B cell (primary cell): ENCODE measurements around the gene KRTAP5-8. TPM values are rescaled to one million over a fixed set of nuclear protein-coding genes. Genes with fewer than 3 reads are reported as not detected.

Experiments
- ATAC-seq: fragments of 200-7000 bp; cut with Tn5 transposase; one replicate; pipeline ENCODE4 v1.10.0; 2021; ENCODE audit warnings: low read depth, mild to moderate bottlenecking, moderate number of reproducible peaks, moderate library complexity
- CTCF ChIA-PET: fragments of 350-600 bp; sonication (Branson Sonifier 250); formaldehyde crosslinking; loops from one replicate; lab custom pipeline; 2021; ENCODE audit warnings: antibody characterized with exemption, inconsistent platforms; lab: Charles Lee
- POLR2A ChIA-PET: fragments of 350-600 bp; sonication (Branson Sonifier 250); formaldehyde crosslinking; loops from one replicate; lab custom pipeline; 2021; ENCODE audit warnings: antibody characterized with exemption; lab: Charles Lee
- DNase-seq: peaks from one replicate; pipeline ENCODE4 v3.0.0; 2013
- H2AFZ ChIP-seq: 2 replicates; pipeline ENCODE4 v1.6.1; 2012; ENCODE audit warnings: mild to moderate bottlenecking, low read depth, low read length; ENCODE audit not compliant: insufficient read depth, poor library complexity, severe bottlenecking
- H3K27ac ChIP-seq, 2 donors: 1 replicate in 1 of 2; 2 replicates in 1 of 2; pipeline ENCODE4 v1.5.1; 2012 to 2013; ENCODE audit warnings: low read length in 2 of 2, mild to moderate bottlenecking in 2 of 2, moderate library complexity in 1 of 2
- H3K27me3 ChIP-seq, 4 experiments: fragments of 200-600 bp in 1 of 4; sonication (generic) in 1 of 4; replicated peaks in 1 of 4; 1 replicate in 2 of 4; 2 replicates in 2 of 4; pipeline versions ENCODE4 v1.6.1 to v1.7.0; 2013 to 2016; ENCODE audit warnings: low read length in 3 of 4, mild to moderate bottlenecking in 2 of 4, mixed read lengths in 1 of 4, moderate library complexity in 1 of 4; ENCODE audit not compliant: insufficient read depth in 4 of 4, control insufficient read depth in 3 of 4; ENCODE audit errors: control extremely low read depth in 1 of 4
- H3K36me3 ChIP-seq, 2 experiments: replicated peaks in 1 of 2; 1 replicate in 1 of 2; 2 replicates in 1 of 2; pipeline versions ENCODE4 v1.6.1 to v1.7.1; 2013; ENCODE audit warnings: low read length in 1 of 2; ENCODE audit not compliant: insufficient read depth in 2 of 2, control insufficient read depth in 1 of 2; ENCODE audit errors: control extremely low read depth in 1 of 2, extremely low read depth in 1 of 2
- H3K4me1 ChIP-seq, 2 donors: fragments of 200-600 bp in 1 of 2; sonication (generic) in 1 of 2; 1 replicate in 1 of 2; 2 replicates in 1 of 2; pipeline versions ENCODE4 v1.5.1 to v1.6.1; 2013 to 2017; ENCODE audit warnings: low read length in 2 of 2; ENCODE audit not compliant: control insufficient read depth in 2 of 2, insufficient read depth in 2 of 2
- H3K4me2 ChIP-seq: replicated peaks from 2 replicates; pipeline ENCODE3; 2012; ENCODE audit warnings: mild to moderate bottlenecking, low read depth, low read length; ENCODE audit not compliant: poor library complexity, severe bottlenecking
- H3K4me3 ChIP-seq, 5 experiments: fragments of 200-600 bp in 1 of 5; sonication (generic) in 1 of 5; 1 replicate in 3 of 5; 2 replicates in 2 of 5; pipeline versions ENCODE4 v1.5.1 to v1.7.0; 2011 to 2016; ENCODE audit warnings: low read length in 4 of 5, mild to moderate bottlenecking in 4 of 5, low read depth in 2 of 5, control low read depth in 1 of 5, moderate library complexity in 1 of 5; ENCODE audit not compliant: insufficient read depth in 1 of 5; ENCODE audit errors: control extremely low read depth in 1 of 5, extremely low read depth in 1 of 5
- H3K79me2 ChIP-seq: fragments of 200-600 bp; sonication (generic); one replicate; pipeline ENCODE4 v1.6.0; 2016; ENCODE audit warnings: low read length; ENCODE audit not compliant: control insufficient read depth, insufficient read depth
- H3K9ac ChIP-seq: fragments of 200-600 bp; sonication (generic); 2 replicates; pipeline ENCODE4 v1.6.1; 2017; ENCODE audit warnings: mild to moderate bottlenecking, low read length, moderate library complexity
- H3K9me3 ChIP-seq, 3 donors: one replicate each; pipeline versions ENCODE4 v1.6.1 to v1.7.1; 2013; ENCODE audit warnings: low read length in 2 of 3; ENCODE audit not compliant: control insufficient read depth in 2 of 3, insufficient read depth in 1 of 3; ENCODE audit errors: control extremely low read depth in 1 of 3
- H4K20me1 ChIP-seq: 2 replicates; pipeline ENCODE4 v1.6.0; 2012; ENCODE audit warnings: mild to moderate bottlenecking, low read length; ENCODE audit not compliant: insufficient read depth, control insufficient read depth, poor library complexity, severe bottlenecking
- H3K27ac Mint-ChIP-seq: one replicate; pipeline ENCODE4 v1.8.0; 2021; ENCODE audit warnings: mixed read lengths
- H3K27me3 Mint-ChIP-seq: one replicate; pipeline ENCODE4 v1.8.0; 2021; ENCODE audit warnings: mixed read lengths
- H3K4me1 Mint-ChIP-seq: one replicate; pipeline ENCODE4 v1.8.0; 2021; ENCODE audit warnings: mixed read lengths
- H3K4me3 Mint-ChIP-seq: one replicate; pipeline ENCODE4 v1.8.0; 2021; ENCODE audit warnings: mixed read lengths
- H3K9me3 Mint-ChIP-seq: one replicate; pipeline ENCODE4 v1.8.0; 2022; ENCODE audit warnings: mixed read lengths; ENCODE audit not compliant: insufficient read depth
- EZH2 ChIP-seq: IDR thresholded peaks from 2 replicates; pipeline ENCODE4 v1.6.1; 2012; ENCODE audit warnings: borderline replicate concordance, low read depth, mild to moderate bottlenecking, moderate library complexity, low read length; ENCODE audit not compliant: insufficient read depth, poor library complexity, severe bottlenecking
- WGBS: methylation state at CpG from one replicate; pipeline ENCODE4 v1.1.5; 2013; ENCODE audit warnings: missing lambda C conversion rate; ENCODE audit not compliant: insufficient coverage; 5-methylcytosine and 5-hydroxymethylcytosine counted together
- intact Hi-C: fragments of 100-400 bp; cut with micrococcal nuclease; formaldehyde crosslinking; loops from one replicate; pipeline ENCODE4 v1.10.0; 2022
- polyA plus RNA-seq: library from polyadenylated mRNA; depleted of rRNA; stranded (reverse); fragments of >200 nt; gene quantifications from 2 replicates; pipeline ENCODE4 v1.2.3, GENCODE V29; 2012
- total RNA-seq, 2 donors: library from RNA; stranded (reverse); fragments of 120-200 nt in 1 of 2; gene quantifications; 1 replicate in 1 of 2; 2 replicates in 1 of 2; pipeline versions ENCODE4 v1.2.3 to v1.2.4, GENCODE V29; 2013 to 2022
- TF ChIP-seq, protein P1 (sequence below): fragments of 200-600 bp; IDR thresholded peaks from one replicate; pipeline ENCODE4 v1.8.0; 2022; ENCODE audit warnings: antibody characterized with exemption, mild to moderate bottlenecking

The KRTAP5-8 gene
- total and polyA plus RNA-seq, 2 donors (not counting 1 experiment from before 2014, with no cell fraction given): 0.10 to 0.49 TPM

DNA sequence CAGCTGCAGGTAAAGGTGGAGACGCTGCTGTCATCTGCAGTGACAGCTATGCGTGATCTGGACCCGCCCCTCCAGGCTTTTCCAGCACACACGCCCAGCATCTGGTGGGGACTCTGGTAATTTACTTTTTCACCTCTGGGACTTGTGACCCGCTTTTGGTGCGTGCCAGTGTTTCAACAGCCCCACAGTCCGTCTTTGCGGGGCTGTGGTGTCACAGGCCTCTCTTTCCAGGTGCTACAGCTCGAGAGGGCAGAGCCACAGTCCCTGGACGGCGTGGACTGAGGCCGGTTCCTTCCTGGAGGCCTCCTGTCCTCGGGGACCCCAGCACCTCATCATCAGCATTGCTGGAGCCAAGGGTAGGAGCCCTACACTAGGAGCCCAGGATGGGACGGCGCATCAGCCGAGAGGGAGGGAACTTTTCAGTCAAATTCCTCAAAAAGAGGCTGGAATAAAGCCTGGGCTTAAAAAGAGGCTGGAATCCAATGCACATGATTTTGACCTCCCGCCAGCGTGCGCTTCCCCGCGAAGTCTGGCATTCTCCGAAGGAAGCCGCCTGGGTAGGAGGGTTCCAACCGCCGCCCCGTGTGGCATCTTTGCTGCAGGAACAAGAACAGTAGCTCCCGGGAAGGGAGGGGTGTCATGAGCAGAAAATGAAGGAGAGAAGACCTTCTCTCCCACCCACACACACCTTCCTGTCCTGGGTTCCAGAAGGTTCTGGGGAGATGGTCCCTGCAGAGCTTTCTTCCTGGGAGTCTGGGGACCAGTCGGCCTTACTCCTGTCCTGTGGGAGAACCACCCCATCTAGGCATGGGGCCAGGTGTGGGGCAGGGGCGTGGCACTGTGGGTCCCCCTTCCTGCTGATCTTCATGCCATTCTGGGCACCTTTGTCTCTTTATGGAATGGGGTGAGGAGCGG lies 36.5 kb upstream of the KRTAP5-8 start:
- no peaks in the 10 kb centered on the region for H3K27me3 Mint-ChIP-seq
- Histone ChIP-seq H3K4me1 (no peaks in the 10 kb centered on the region), H4K20me1 (peaks cover 3% of the 10 kb centered on the region), H3K36me3 (peaks cover 0 to 70% of the 10 kb centered on the region in 2 experiments), H3K9ac (no peak overlapping the region), H3K27ac (no peak overlapping the region), H3K9me3 (peaks cover 0 to 6% (median 0%) of the 10 kb centered on the region in 3 donors), H2AFZ (no peak overlapping the region), H3K79me2 (no peaks in the 10 kb centered on the region), H3K4me2 (no peak overlapping the region), H3K4me3 (no peak overlapping the region), H3K27me3 (no peaks in the 10 kb centered on the region)
- WGBS: 95% methylated on average over 25 of the region's 30 CpGs
- TF ChIP-seq EZH2: no peak
- TF ChIP-seq, protein P1, sequence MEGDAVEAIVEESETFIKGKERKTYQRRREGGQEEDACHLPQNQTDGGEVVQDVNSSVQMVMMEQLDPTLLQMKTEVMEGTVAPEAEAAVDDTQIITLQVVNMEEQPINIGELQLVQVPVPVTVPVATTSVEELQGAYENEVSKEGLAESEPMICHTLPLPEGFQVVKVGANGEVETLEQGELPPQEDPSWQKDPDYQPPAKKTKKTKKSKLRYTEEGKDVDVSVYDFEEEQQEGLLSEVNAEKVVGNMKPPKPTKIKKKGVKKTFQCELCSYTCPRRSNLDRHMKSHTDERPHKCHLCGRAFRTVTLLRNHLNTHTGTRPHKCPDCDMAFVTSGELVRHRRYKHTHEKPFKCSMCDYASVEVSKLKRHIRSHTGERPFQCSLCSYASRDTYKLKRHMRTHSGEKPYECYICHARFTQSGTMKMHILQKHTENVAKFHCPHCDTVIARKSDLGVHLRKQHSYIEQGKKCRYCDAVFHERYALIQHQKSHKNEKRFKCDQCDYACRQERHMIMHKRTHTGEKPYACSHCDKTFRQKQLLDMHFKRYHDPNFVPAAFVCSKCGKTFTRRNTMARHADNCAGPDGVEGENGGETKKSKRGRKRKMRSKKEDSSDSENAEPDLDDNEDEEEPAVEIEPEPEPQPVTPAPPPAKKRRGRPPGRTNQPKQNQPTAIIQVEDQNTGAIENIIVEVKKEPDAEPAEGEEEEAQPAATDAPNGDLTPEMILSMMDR: no peak
- no peaks in the 10 kb centered on the region for H3K9me3 Mint-ChIP-seq
- POLR2A ChIA-PET: interaction anchor here (0.6 kb wide), 1 partner anchor 305 kb away, joined by 8 read pairs; no protein-coding TSS in a partner anchor
- intact Hi-C loops: no loop called here
- peaks cover 2% of the 10 kb centered on the region for H3K4me1 Mint-ChIP-seq
- no peak overlapping the region for H3K27ac Mint-ChIP-seq
- ATAC-seq (no peak), DNase-seq (no peak)
- no peak overlapping the region for H3K4me3 Mint-ChIP-seq
- CTCF ChIA-PET: no interaction called here

DNA sequence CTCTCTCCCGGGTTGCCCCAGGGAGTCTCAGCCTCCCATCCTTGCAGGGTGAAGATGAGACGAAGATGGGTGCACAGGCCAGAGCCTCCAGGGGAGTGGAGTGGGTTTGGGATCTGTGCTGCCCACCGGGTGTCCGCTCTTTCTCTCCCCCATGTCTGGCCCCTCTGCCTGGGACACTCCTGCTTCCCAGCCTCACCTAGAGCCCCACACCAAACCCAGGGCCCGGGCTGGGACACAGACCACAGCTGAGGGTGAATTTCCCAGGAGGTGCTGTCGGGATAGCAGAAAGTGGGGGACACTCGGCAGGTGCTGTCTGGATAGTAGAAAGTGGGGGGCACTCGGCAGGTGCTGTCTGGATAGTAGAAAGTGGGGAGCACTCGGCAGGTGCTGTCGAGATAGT lies 35.8 kb upstream of the KRTAP5-8 start:
- no peak overlapping the region for H3K4me3 Mint-ChIP-seq
- no peak overlapping the region for H3K4me2 ChIP-seq
- 100% methylated on average over 5 of the region's 10 CpGs for WGBS
- H3K27me3 ChIP-seq: no peaks in the 10 kb centered on the region
- peaks cover 0 to 63% of the 10 kb centered on the region in 2 experiments for H3K36me3 ChIP-seq
- no peak overlapping the region for H3K27ac Mint-ChIP-seq
- intact Hi-C loops: no loop called here
- H3K4me1 Mint-ChIP-seq: peaks cover 2% of the 10 kb centered on the region
- no peaks in the 10 kb centered on the region for H4K20me1 ChIP-seq
- no peak for ATAC-seq
- H3K4me3 ChIP-seq: no peak overlapping the region
- no peak for DNase-seq
- H3K9me3 Mint-ChIP-seq: peaks cover 3% of the 10 kb centered on the region
- peaks cover 0 to 7% (median 1%) of the 10 kb centered on the region in 3 donors for H3K9me3 ChIP-seq
- no peak overlapping the region for H3K27ac ChIP-seq
- TF ChIP-seq EZH2: no peak
- TF ChIP-seq, protein P1: no peak
- no peak overlapping the region for H3K9ac ChIP-seq
- H2AFZ ChIP-seq: no peak overlapping the region
- H3K27me3 Mint-ChIP-seq: no peaks in the 10 kb centered on the region
- no peaks in the 10 kb centered on the region for H3K79me2 ChIP-seq
- CTCF ChIA-PET: no interaction called here
- H3K4me1 ChIP-seq: no peaks in the 10 kb centered on the region
- POLR2A ChIA-PET: interaction anchor here (0.6 kb wide), 1 partner anchor 305 kb away, joined by 8 read pairs; no protein-coding TSS in a partner anchor
